Small intestine (tissue), 7 donors: Measurements from ENCODE around the gene EIF4EBP2. TPM values are rescaled to one million over a fixed set of nuclear protein-coding genes. Genes with fewer than 3 reads are reported as not detected.

ENCODE experiments used
- DNase-seq, 2 donors: peaks; one replicate each; pipeline versions ENCODE4 v3.0.0 to v3.0.0-alpha.2; 2013
- FAIRE-seq: peaks from 2 replicates; lab custom pipeline; 2012; peaks lifted over from hg19 to GRCh38; lab: Jason Lieb, UNC
- H3K27ac ChIP-seq, 3 donors: one replicate each; pipeline ENCODE4 v1.5.1; 2013; ENCODE audit warnings: low read length in 2 of 3, mild to moderate bottlenecking in 2 of 3, control low read depth in 1 of 3, inconsistent platforms in 1 of 3, low read depth in 1 of 3, moderate library complexity in 1 of 3
- H3K27me3 ChIP-seq, 3 donors: one replicate each; pipeline ENCODE4 v1.6.1; 2013; ENCODE audit warnings: low read length in 3 of 3, inconsistent platforms in 1 of 3; ENCODE audit not compliant: control insufficient read depth in 3 of 3, insufficient read depth in 3 of 3
- H3K36me3 ChIP-seq, 3 donors: one replicate each; pipeline ENCODE4 v1.6.1; 2013; ENCODE audit warnings: low read length in 3 of 3, inconsistent platforms in 1 of 3, low read depth in 1 of 3, mild to moderate bottlenecking in 1 of 3, moderate library complexity in 1 of 3; ENCODE audit not compliant: control insufficient read depth in 3 of 3, insufficient read depth in 2 of 3
- H3K4me1 ChIP-seq, 3 donors: one replicate each; pipeline ENCODE4 v1.6.1; 2013; ENCODE audit warnings: low read length in 2 of 3, inconsistent platforms in 1 of 3, low read depth in 1 of 3, mild to moderate bottlenecking in 1 of 3, moderate library complexity in 1 of 3; ENCODE audit not compliant: control insufficient read depth in 3 of 3, insufficient read depth in 2 of 3
- H3K4me3 ChIP-seq, 3 donors: one replicate each; pipeline ENCODE4 v1.5.1; 2013; ENCODE audit warnings: low read length in 3 of 3, control low read depth in 1 of 3, inconsistent platforms in 1 of 3, low read depth in 1 of 3, mild to moderate bottlenecking in 1 of 3, moderate library complexity in 1 of 3
- H3K9me3 ChIP-seq, 2 donors: one replicate each; pipeline ENCODE4 v1.6.1; 2013; ENCODE audit warnings: low read depth in 1 of 2, low read length in 1 of 2; ENCODE audit not compliant: control insufficient read depth in 2 of 2, insufficient read depth in 1 of 2
- WGBS, 3 donors: extraction: QIAGEN DNeasy Blood & Tissue Kit; methylation state at CpG; one replicate each; pipeline ENCODE4 v1.1.7; 2013; 5-methylcytosine and 5-hydroxymethylcytosine counted together
- polyA plus RNA-seq, 4 donors: library from polyadenylated mRNA; stranded (reverse) in 3 of 4; unstranded in 1 of 4; fragments of 200-250 nt in 3 of 4; fragments of 120-200 nt in 1 of 4; gene quantifications; one replicate each; pipeline versions ENCODE4 v1.2.1 to v1.2.3, GENCODE V29; 2013
- donor health status: healthy with polysubstance abuse.
- donor health status: control.
- donor health status: control.
- donor health status: Bipolar disorder and iron deficiency.
- donor health status: healthy.

The EIF4EBP2 gene
- polyA plus RNA-seq, 4 donors, result 30.2 to 78.8 (median 61.8) TPM

DNA sequence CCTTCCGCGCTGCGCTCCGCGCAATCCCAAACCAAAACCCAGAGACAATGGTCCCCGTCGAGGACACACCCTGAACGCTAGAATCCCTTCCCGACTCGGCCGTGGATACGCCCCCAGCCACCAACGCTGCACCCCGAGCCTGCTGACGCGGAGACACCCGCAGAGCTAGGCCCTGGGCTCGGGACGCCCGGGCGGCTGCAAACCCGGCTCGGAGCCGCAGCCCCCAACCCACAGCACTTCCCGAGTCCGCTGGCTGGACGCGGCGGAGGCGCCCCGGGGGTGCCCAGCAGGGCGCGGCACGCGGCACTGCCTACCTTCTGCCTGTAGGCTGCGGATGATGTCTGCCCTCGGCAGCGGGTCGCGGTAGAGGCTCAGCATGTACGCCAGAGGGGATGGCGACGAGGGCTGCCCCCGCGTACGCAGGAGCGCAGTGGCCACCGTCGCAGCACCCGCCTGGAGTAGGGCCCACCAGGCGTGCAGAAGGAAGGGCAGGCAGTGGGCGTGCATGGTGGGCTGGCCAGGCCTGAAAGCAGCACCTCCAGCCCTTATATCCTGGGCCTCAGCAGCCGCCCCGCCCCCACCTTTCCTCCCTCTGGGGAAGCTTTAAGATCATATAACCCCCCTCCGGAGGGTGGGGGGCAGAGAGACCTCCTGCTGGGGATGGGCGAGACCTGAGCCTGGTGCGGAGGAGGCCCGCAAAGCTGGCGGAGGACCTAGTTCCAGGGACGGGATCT is 37.4 kb downstream of the EIF4EBP2 start, which contains the start of gene NODAL:
NODAL (minus strand) TSS at position 521 of the 734 bp plus-strand sequence; CDS start at position 507, 14 bp downstream.
- H3K4me1 ChIP-seq, result peaks cover 0 to 32% (median 2%) of the 10 kb centered on the region in 3 donors
- H3K27ac ChIP-seq, result no peak within 1 kb of the TSS
- no peaks in the 10 kb centered on the region for H3K9me3 ChIP-seq
- peaks cover 3 to 50% (median 16%) of the 10 kb centered on the region in 3 donors for H3K27me3 ChIP-seq
- 3 to 17% (median 13%) methylated on average over 54 to 60 of the region's 60 CpGs for WGBS, 3 donors
- no peaks in the 10 kb centered on the region for H3K36me3 ChIP-seq
- DNase-seq (peak in 1 of 2 donors; percentile 35), FAIRE-seq (no peak)
- no peak within 1 kb of the TSS for H3K4me3 ChIP-seq

DNA sequence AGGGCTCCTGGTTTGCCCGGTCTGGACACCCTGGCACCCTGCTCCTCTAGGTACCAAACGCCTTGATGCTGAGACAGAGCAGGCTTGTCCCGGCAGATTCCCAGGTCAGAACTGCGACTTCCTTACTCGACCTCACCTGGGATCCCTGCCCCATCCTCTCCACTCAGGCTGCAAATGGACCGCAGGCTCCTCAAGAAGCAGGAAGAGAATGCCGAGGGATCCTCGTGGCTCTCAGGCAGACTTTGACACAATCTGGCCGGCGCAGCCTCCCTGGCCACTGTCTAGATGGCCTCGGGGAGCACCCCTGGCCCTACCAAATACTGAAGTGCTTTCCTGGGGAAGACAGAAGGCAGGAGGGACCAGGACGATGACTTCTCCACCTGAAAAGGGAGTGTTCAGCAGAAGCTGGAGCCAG is 38.0 kb downstream of the EIF4EBP2 start:
- no peak overlapping the region for H3K4me3 ChIP-seq
- DNase-seq (peak in 1 of 2 donors; percentile 8), FAIRE-seq (no peak)
- no peaks in the 10 kb centered on the region for H3K36me3 ChIP-seq
- H3K27me3 ChIP-seq, result peaks cover 3 to 50% (median 16%) of the 10 kb centered on the region in 3 donors
- H3K27ac ChIP-seq, result no peak overlapping the region
- 6 to 40% (median 18%) methylated on average over 12 of the region's 12 CpGs for WGBS, 3 donors
- H3K9me3 ChIP-seq, result no peaks in the 10 kb centered on the region
- peaks cover 0 to 36% (median 2%) of the 10 kb centered on the region in 3 donors for H3K4me1 ChIP-seq

DNA sequence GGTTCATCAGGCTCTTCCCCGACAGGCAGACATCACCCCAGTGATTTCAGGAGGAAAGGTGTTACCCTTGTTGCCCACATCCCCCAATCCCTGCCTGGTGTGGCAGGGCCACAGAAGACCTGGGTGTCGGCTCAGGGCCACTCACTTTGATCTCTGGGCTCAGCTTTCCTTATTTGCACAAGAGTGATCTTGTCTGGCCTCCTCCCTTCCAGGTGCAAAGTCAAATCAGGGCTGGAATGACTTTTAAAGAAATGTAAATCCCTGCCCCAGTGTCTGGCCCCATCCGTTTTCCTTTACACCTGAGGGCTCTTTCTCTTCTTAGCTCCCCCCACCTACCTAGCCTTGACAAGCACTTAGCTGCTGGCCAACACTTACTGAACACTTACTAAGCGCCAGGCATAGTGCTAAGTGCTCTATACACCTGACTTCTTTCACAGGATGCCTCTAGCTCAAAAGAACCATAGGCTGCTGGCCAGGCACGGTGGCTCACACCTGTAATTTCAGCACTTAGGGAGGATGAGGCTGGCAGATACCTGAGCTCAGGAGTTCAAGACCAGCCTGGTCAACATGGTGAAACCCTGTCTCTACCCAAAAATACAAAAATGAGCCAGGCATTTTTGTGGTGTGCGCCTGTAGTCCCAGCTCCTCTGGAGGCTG is 38.5 kb downstream of the EIF4EBP2 start:
- peaks cover 0 to 36% (median 2%) of the 10 kb centered on the region in 3 donors for H3K4me1 ChIP-seq
- peak; percentile 27 to 82 for DNase-seq
- no peak for FAIRE-seq

DNA sequence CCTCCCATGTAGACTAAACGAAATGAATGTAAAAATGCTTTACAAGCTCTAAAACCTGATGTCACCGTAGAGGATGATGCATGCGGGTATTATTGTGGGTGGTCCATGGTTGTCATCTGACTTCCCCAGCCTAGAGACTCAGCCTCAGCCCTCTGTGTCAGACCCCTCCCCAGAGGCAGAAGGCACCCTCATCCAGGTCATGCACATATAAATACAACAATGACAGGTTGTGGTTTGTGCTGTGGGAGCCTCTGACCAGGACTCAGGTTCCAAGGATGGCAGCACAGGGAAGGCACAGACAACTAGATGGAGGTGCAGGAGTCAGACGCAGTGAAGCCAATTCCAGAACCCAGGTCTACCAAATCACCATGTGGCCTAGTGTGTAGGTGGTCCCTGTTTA is 40.8 kb downstream of the EIF4EBP2 start:
- H3K4me3 ChIP-seq, result no peak overlapping the region

More for the DNA sequence above, 38.5 kb downstream of the EIF4EBP2 start:
- Histone ChIP-seq H3K27me3 (peaks cover 3 to 50% (median 16%) of the 10 kb centered on the region in 3 donors), H3K4me3 (no peak overlapping the region), H3K27ac (no peak overlapping the region), H3K36me3 (no peaks in the 10 kb centered on the region), H3K9me3 (no peaks in the 10 kb centered on the region)
- WGBS, 3 donors, result 29 to 66% (median 40%) methylated on average over 6 of the region's 6 CpGs

DNA sequence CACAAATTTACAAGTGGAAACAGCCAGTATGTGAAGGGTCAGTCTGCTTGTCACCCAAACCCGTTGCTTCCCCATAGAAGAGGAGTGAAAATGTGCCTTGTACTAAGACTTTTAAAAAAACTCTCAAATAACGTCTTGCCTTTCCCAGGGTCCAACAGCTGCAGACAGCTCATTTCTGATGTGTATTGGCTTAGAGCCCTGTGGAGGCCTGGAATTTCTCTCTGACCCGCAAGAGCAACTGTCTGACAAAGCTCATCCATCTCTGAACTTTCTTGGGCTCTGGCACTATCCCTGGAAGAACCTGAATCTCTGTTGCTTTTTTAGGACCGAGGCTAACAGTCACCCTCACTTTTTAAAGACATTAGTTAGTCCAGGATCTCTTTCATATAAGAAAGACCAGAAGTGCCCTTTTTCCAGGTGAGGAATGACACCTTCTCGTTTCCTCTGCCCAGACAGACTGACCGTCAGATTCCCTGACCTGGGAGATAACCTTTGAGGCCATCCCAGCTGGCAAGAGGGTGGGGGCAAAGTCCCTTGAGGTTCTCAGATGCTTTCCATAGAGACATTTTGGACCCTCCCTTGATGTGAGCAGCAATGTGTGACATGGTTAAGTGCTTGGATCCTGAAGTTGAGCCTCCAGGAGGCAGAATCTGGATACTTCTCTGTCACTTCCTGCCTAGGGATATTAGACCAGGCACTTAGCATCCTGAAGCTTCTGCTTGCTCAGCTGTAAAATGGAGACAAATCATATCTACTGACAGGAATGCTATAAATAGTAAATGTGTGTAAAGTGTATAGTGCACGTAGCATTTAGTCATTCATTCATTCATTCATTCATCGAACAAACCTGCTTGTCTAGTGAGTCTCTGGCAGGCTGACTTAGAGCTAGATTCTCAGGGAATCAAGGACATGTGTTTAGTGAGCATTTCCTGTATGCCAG is 42.0 kb downstream of the EIF4EBP2 start:
- Histone ChIP-seq H3K27me3 (peaks cover 0 to 22% (median 6%) of the 10 kb centered on the region in 3 donors), H3K9me3 (no peaks in the 10 kb centered on the region), H3K27ac (peak overlapping the region in 1 of 3 donors; percentile 31), H3K4me3 (no peak overlapping the region), H3K4me1 (peaks cover 0 to 32% (median 2%) of the 10 kb centered on the region in 3 donors), H3K36me3 (no peaks in the 10 kb centered on the region)
- FAIRE-seq (no peak), DNase-seq (peak in 1 of 2 donors; percentile 38)
- WGBS, 3 donors, result 57 to 64% (median 63%) methylated on average over 8 of the region's 8 CpGs

More for the DNA sequence above, 40.8 kb downstream of the EIF4EBP2 start:
- DNase-seq (no peak), FAIRE-seq (no peak)
- WGBS, 3 donors, result 90 to 94% (median 93%) methylated on average over 4 of the region's 4 CpGs
- Histone ChIP-seq H3K27me3 (peaks cover 3 to 34% (median 12%) of the 10 kb centered on the region in 3 donors), H3K36me3 (no peaks in the 10 kb centered on the region), H3K9me3 (no peaks in the 10 kb centered on the region), H3K27ac (no peak overlapping the region), H3K4me1 (peaks cover 0 to 43% (median 2%) of the 10 kb centered on the region in 3 donors)

DNA sequence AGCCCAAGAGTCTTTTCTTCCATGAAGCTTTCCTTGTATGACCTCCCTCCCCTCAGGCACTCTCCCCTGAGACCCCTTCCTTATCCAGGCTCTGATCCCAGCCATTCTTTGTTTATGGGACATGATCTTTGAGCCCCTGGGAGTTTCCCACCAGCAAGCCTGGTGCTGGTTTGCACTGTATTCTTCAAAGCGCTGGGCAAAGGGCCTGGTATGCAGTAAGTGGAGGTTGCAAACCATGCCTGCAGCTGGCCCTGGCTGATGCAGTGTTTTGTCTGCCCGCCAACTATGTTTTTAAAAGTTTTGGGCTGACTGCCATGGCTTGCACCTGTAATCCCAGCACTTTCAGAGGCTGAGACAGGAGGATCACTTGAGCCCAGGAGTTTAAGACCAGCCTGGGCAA is 44.3 kb downstream of the EIF4EBP2 start:
- peaks cover 0 to 15% (median 0%) of the 10 kb centered on the region in 3 donors for H3K4me1 ChIP-seq
- H3K4me3 ChIP-seq, result no peak overlapping the region
- WGBS, 3 donors, result 25 to 69% (median 48%) methylated on average over 2 of the region's 2 CpGs
- no peaks in the 10 kb centered on the region for H3K9me3 ChIP-seq
- no peak overlapping the region for H3K27ac ChIP-seq
- DNase-seq, result no peak
- no peak for FAIRE-seq
- H3K36me3 ChIP-seq, result no peaks in the 10 kb centered on the region
- H3K27me3 ChIP-seq, result peaks cover 0 to under 1% (median 0%) of the 10 kb centered on the region in 3 donors

DNA sequence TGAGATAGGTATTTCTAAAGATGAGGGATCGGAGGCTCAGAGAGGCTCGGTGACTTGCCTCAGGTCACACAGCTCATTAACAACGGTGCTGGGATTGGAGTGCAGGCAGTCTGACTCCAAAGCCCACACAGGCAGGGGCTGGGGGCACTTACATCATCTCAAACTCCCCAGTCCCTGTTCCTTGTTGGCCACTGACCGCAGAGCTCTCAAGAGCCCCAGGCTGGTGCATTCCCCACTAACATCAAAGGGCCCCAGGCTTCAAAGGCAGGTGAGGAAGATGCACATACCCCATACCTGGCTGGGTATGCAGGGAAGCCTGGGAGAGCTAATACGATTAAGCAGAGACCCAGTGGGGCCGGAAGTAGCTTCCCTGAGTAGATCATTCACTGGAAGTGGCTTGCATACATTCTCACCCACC is 51.3 kb downstream of the EIF4EBP2 start:
- FAIRE-seq (no peak), DNase-seq (no peak)
- peaks cover 3 to 49% (median 6%) of the 10 kb centered on the region in 3 donors for H3K27me3 ChIP-seq
- H3K4me1 ChIP-seq, result peaks cover 0 to 6% (median 2%) of the 10 kb centered on the region in 3 donors
- no peaks in the 10 kb centered on the region for H3K9me3 ChIP-seq
- 78 to 82% (median 82%) methylated on average over 6 of the region's 6 CpGs for whole genome bisulfite sequencing, 3 donors
- H3K27ac ChIP-seq, result no peak overlapping the region
- H3K4me3 ChIP-seq, result no peak overlapping the region
- no peaks in the 10 kb centered on the region for H3K36me3 ChIP-seq
